ENCODE data around the gene CYP4F12. TPM values are rescaled to one million over a fixed set of nuclear protein-coding genes. Genes with fewer than 3 reads are reported as not detected.

The CYP4F12 gene
- total RNA-seq, 1 experiment from 2014 or later: not detected

GRCh38 chr19:15652559-15653278 lies 20.2 kb upstream of the CYP4F12 start:
- Histone ChIP-seq H3K4me2 (ENCODE audit: insufficient read depth, insufficient read length, low read length) (no peak overlapping the region), H4K91ac (ENCODE audit: insufficient read length, low read depth, low read length) (no peak overlapping the region), H3K14ac (ENCODE audit: insufficient read depth, low read length) (no peak overlapping the region), H2AK5ac (ENCODE audit: insufficient read length, low read length) (no peak overlapping the region), H3K79me1 (ENCODE audit: insufficient read depth, low read depth, low read length, poor library complexity, severe bottlenecking) (no peaks in the 10 kb centered on the region), H3K9me3 (ENCODE audit: control insufficient read depth, low read depth, low read length) (peaks cover 86% of the 10 kb centered on the region), H2BK12ac (ENCODE audit: insufficient read length, low read depth, low read length) (no peak overlapping the region), H2BK20ac (ENCODE audit: low read depth, low read length, poor library complexity, severe bottlenecking) (no peak overlapping the region), H3K18ac (ENCODE audit: insufficient read length, low read depth, low read length) (no peak overlapping the region), H2AFZ (ENCODE audit: low read length) (no peak overlapping the region), H4K8ac (replicated peaks; ENCODE audit: insufficient read length, low read depth, low read length) (no peak overlapping the region), H3K27me3 (ENCODE audit: insufficient read depth, low read length) (no peaks in the 10 kb centered on the region), H3K79me2 (ENCODE audit: insufficient read depth, low read length) (no peaks in the 10 kb centered on the region), H3K4ac (ENCODE audit: low read depth, low read length) (no peak overlapping the region), H4K5ac (ENCODE audit: insufficient read length, low read depth, low read length) (no peak overlapping the region), H3K9ac (ENCODE audit: extremely low read depth, insufficient read length, low read length) (no peak overlapping the region), H3K27ac (ENCODE audit: insufficient read length, low read depth, low read length) (no peak overlapping the region), H3K23ac (ENCODE audit: insufficient read length, low read depth, low read length) (no peak overlapping the region), H3K4me1 (ENCODE audit: insufficient read depth, low read length) (no peaks in the 10 kb centered on the region), H3T11ph (ENCODE audit: low read length) (no peak overlapping the region), H2BK15ac (ENCODE audit: low read depth, low read length) (no peak overlapping the region), H2BK120ac (ENCODE audit: low read depth, low read length, poor library complexity, severe bottlenecking) (no peak overlapping the region), H2BK5ac (ENCODE audit: insufficient read length, low read length) (no peak overlapping the region), H3K56ac (ENCODE audit: insufficient read length, low read depth, low read length) (no peak overlapping the region), H3K23me2 (ENCODE audit: insufficient read length, low read depth, low read length, poor library complexity, severe bottlenecking) (no peaks in the 10 kb centered on the region), H4K20me1 (ENCODE audit: control insufficient read depth, insufficient read depth, insufficient read length) (no peaks in the 10 kb centered on the region)
- no CpG with 5 or more reads among the region's 8 CpGs for WGBS (ENCODE audit: extremely low coverage, insufficient read length, low lambda C conversion rate)
- Mint-ChIP-seq H3K27me3 (ENCODE audit: low read depth) (no peaks in the 10 kb centered on the region; the same call in 1 of the 2 replicates), H3K36me3 (ENCODE audit: insufficient read depth in 1 of 3, low read depth in 3 of 3) (peaks cover 4 to 42% (median 13%) of the 10 kb centered on the region in 3 experiments; a peak in 6 of 7 replicates), H3K4me3 (no peak overlapping the region), H3K27ac (no peak overlapping the region), H3K4me1 (no peaks in the 10 kb centered on the region), H3K9me3 (peaks cover 94 to 96% of the 10 kb centered on the region in 2 experiments)
- DNase-seq: no peak
- TF ChIP-seq CTCF (conservative IDR thresholded peaks at IDR 0.05): no peak

Measured in H9 (cell line).